ENCODE data around the gene CDH20.

DNA sequence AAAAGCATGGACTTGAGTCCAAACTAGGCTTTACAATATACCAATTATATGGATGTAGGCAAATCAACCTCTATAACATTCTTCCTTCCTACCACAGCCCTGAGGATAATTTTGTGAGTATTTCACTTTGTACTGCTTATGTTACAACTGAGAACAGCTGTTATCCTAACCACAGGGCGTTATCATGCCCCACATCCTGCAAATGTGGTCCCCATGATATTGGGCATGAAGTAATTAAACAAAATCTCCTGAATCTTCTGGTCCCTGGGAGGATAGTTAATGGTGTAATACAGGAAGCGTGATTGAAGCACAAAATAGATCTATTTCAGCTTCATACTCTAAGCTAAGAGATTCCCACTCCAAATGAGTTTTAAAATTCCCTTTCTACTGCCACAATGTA lies 223.6 kb downstream of the CDH20 start:
- no peak for TF ChIP-seq POLR2A (IDR thresholded peaks at IDR 0.05)
- TF ChIP-seq, protein P1, sequence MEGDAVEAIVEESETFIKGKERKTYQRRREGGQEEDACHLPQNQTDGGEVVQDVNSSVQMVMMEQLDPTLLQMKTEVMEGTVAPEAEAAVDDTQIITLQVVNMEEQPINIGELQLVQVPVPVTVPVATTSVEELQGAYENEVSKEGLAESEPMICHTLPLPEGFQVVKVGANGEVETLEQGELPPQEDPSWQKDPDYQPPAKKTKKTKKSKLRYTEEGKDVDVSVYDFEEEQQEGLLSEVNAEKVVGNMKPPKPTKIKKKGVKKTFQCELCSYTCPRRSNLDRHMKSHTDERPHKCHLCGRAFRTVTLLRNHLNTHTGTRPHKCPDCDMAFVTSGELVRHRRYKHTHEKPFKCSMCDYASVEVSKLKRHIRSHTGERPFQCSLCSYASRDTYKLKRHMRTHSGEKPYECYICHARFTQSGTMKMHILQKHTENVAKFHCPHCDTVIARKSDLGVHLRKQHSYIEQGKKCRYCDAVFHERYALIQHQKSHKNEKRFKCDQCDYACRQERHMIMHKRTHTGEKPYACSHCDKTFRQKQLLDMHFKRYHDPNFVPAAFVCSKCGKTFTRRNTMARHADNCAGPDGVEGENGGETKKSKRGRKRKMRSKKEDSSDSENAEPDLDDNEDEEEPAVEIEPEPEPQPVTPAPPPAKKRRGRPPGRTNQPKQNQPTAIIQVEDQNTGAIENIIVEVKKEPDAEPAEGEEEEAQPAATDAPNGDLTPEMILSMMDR (IDR thresholded peaks at IDR 0.05 in 8 of 11, conservative IDR thresholded peaks at IDR 0.05 in 3 of 11), result no peak
